GM12864 (cell line): ENCODE data around the gene EPOP.

ENCODE experiments used
- DNase-seq: peaks from one replicate; pipeline ENCODE4 v3.0.0-alpha.2; 2011; ENCODE audit warnings: low read depth
- H3K4me3 ChIP-seq: 2 replicates; pipeline ENCODE4 v1.5.1; 2011; ENCODE audit warnings: mild to moderate bottlenecking, low read depth, low read length, control low read depth
- TF ChIP-seq, protein P1 (sequence below): IDR thresholded peaks from 2 replicates; pipeline ENCODE4 v1.5.1; 2011; ENCODE audit warnings: low read depth, mild to moderate bottlenecking, moderate library complexity, low read length, control low read depth, inconsistent platforms; ENCODE audit errors: missing control alignments

EPOP gene

DNA sequence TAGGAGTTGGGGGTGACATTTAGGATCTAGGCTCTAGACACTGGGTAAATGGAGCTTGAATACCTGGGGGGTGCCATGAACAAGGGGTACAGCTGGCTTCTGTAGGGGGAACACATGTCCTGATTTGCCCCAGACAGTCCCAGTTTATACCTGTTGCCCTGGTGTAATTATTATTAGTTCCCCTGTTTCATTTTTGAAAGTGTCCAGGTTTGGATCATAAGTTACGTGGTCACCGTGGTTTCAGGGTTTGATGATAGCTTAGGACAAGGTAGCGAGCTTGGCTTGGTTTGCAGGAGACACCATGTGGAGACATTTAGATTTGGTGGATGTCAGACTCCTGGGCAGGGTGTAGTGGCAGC lies 35.8 kb upstream of the EPOP start:
- TF ChIP-seq, protein P1, sequence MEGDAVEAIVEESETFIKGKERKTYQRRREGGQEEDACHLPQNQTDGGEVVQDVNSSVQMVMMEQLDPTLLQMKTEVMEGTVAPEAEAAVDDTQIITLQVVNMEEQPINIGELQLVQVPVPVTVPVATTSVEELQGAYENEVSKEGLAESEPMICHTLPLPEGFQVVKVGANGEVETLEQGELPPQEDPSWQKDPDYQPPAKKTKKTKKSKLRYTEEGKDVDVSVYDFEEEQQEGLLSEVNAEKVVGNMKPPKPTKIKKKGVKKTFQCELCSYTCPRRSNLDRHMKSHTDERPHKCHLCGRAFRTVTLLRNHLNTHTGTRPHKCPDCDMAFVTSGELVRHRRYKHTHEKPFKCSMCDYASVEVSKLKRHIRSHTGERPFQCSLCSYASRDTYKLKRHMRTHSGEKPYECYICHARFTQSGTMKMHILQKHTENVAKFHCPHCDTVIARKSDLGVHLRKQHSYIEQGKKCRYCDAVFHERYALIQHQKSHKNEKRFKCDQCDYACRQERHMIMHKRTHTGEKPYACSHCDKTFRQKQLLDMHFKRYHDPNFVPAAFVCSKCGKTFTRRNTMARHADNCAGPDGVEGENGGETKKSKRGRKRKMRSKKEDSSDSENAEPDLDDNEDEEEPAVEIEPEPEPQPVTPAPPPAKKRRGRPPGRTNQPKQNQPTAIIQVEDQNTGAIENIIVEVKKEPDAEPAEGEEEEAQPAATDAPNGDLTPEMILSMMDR: no peak
- H3K4me3 ChIP-seq: no peak overlapping the region
- DNase-seq: no peak

DNA sequence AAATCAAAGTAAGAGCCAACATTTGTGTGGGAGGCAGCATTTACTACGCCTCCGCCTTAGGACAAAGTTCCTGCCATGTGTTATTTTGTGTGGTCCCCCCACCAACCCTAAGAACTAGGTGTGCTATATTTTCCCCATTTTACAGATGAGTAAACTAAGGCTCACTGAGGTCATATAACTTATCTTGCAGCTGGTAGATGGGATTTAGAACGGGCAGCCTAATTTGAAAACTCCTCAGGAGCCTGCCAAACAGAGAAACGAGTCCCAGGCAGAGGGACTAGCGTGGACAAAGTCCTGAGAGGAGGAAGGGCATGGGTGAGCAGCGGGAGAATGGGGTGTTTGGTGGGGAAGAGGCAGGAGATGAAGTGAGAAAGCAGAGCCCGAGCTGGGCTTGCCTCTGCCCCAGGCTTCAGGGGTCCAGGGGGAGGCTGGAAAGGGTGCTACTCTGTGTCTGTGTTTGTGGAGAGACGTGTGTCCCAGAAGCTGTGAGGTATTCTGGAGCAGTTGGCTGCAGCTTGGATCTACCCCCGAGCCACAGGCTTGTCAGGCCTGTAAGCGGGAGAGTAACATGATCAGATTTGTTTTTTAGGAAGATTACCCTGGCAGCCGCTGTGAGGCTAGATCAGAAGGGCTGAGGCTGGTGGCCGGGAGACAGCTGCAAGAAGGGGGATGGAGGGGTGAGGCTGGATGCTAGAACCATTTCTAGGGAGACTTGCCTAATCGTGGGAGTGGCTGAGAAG lies 35.3 kb upstream of the EPOP start:
- TF ChIP-seq, protein P1: no peak
- DNase-seq: no peak

DNA sequence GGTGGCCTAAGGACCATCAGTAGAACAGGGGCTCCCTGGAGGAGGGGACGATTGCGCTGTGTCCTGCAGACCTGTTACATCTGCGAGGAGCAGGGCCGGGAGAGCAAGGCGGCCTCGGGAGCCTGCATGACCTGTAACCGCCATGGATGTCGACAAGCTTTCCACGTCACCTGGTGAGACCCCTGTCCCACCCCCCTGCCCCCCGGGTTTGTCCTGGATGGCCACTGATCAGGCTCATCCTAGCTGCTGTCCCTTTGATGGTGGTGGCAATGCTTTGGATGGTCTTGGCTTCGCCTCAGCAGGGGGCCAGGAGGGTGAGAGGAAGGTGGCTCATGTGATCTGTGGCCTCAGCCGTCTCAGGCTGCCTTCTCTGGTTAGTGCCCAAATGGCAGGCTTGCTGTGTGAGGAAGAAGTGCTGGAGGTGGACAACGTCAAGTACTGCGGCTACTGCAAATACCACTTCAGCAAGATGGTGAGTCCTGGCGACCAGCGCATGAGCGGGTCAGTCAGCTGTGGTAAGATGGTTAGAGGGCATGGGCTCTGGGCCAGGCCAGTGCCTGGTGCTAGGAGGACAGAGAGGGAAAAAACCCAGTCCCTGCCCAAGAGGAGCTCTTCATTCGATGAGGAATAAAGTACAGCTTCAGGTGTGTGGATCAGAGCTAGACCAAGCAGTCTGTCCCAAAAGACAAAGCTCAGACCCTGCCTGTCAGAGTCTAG lies 34.5 kb upstream of the EPOP start:
- TF ChIP-seq, protein P1: no peak
- DNase-seq: no peak
- no peak overlapping the region for H3K4me3 ChIP-seq

More for the DNA sequence above, 35.3 kb upstream of the EPOP start:
- H3K4me3 ChIP-seq: no peak overlapping the region

DNA sequence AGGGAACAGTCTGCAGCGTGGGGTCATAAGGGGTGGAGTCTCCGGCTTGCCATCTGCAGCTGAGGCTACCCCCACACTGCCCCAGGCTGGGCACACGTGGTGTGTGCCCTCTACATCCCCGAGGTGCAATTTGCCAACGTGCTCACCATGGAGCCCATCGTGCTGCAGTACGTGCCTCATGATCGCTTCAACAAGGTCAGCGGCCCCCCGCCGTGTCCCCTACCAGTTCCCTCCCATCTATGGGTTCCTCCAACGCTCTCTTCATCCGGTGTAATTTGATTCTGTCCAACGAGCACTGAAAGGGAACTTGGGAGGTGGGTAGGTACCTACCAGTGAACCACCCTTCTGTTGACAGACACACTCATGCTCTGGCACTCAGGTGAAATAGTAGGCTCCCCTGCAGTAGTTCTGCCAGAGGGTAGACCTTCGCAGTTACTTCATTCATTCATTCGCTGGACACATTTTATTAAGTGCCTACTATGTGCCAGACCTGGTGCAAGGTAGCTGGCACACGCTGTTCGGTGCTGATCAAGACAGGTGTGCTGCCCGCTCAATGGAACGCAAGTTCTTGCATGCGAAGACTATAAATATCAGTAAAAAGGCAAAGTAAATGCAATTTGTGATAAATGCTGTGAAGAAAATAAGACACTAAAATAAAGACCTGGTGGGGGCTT lies 33.1 kb upstream of the EPOP start:
- TF ChIP-seq, protein P1: no peak
- DNase-seq: no peak
- H3K4me3 ChIP-seq: no peak overlapping the region

DNA sequence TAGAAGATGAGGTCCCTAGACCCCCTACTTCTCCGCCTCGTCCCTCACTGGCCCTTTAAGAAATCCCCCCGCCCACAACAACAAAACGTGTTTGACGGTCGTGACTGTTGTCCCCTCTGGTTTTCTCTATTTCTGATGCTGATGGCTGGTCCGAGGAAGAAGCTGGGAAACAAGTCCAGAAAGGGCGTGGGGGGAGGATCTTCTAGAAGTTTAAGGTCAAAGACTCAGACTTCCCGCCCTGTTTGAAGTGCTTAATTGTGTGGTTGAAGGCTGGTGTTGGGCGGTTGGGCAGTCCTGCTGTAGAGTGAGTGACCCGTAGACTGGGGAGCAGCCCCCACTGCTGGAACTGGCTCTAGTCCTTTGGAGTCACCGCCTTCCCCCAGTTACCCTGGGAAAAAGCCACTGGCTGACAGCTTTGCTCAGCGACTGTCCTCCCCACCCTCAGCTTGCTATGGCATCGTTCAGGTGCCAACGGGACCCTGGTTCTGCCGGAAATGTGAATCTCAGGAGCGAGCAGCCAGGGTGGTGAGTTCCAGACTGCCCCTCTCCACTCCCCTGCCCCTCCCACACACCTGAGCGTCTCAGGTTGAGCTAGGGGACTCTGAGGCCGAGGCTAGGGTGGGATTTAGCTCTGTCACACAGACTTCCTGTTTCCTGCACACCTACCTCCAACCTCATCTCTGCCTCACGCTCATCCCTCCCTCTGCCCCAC lies 31.9 kb upstream of the EPOP start:
- no peak for DNase-seq
- peak overlapping the region; percentile 89 for H3K4me3 ChIP-seq
- TF ChIP-seq, protein P1: no peak

DNA sequence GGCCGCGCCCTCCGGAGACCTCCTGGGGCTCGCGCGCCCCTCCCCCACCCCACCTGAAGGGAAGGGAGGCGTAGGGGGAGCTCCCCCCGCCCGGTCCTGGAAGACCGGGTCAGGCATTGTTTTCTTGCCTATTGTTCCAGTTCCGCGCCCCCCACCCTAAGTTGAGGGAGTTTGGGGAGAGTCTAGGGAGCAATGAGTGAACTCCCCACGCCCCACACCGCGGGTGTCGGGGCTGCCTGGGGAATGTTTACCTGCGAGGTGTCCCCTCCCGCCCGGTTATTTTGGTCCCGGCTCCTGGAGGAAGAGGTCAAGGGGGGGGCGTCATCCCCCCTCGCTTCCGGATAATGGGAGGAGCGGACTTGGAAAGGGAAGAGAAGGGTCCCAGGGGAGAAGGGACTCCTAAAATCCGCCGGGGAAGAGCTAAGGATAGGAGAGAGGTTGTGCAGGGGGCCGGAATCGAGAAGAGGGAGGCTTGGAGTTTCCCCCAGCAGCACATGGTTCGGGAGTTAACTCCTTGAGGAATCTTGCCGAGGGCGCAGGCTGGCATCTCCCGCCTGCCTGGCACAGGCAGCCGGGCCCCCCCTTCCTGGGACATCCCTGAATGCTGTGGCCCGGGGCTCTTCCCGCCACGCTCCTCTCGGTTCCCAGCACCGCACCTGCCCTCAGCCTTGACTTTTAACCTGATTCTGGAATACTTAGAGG lies 31.2 kb upstream of the EPOP start:
- TF ChIP-seq, protein P1: no peak
- H3K4me3 ChIP-seq: peak overlapping the region; percentile 89
- DNase-seq: no peak
